Keratinocyte (primary cell): ENCODE data around the gene ZNF862. TPM values are rescaled to one million over a fixed set of nuclear protein-coding genes. Genes with fewer than 3 reads are reported as not detected.

Source experiments
- DNase-seq: peaks from one replicate; pipeline ENCODE4 v3.0.0-alpha.2; 2011; ENCODE audit warnings: low read depth, missing footprints, low spot score
- FAIRE-seq: peaks from 2 replicates; lab custom pipeline; 2011; peaks lifted over from hg19 to GRCh38; lab: Jason Lieb, UNC
- H2AFZ ChIP-seq: 2 replicates; pipeline ENCODE4 v1.6.0; 2012; ENCODE audit warnings: low read length, control low read depth, inconsistent platforms; ENCODE audit not compliant: control insufficient read depth
- H3K27ac ChIP-seq: 2 replicates; pipeline ENCODE4 v1.5.1; 2011; ENCODE audit warnings: low read length; ENCODE audit not compliant: control insufficient read depth, insufficient read depth
- H3K27me3 ChIP-seq: 3 replicates; pipeline ENCODE4 v1.6.0; 2011; ENCODE audit warnings: low read length; ENCODE audit not compliant: control insufficient read depth, insufficient read depth; ENCODE audit errors: extremely low read depth
- H3K36me3 ChIP-seq, 2 experiments: 2 replicates in 1 of 2; 3 replicates in 1 of 2; pipeline ENCODE4 v1.5.1; 2011; ENCODE audit warnings: low read length in 2 of 2, mild to moderate bottlenecking in 1 of 2; ENCODE audit not compliant: control insufficient read depth in 2 of 2, insufficient read depth in 2 of 2; ENCODE audit errors: extremely low read depth in 1 of 2
- H3K4me1 ChIP-seq: 3 replicates; pipeline ENCODE4 v1.5.1; 2011; ENCODE audit warnings: low read length; ENCODE audit not compliant: control insufficient read depth, insufficient read depth; ENCODE audit errors: extremely low read depth
- H3K4me2 ChIP-seq: 3 replicates; pipeline ENCODE4 v1.6.0; 2011; ENCODE audit warnings: low read depth, low read length; ENCODE audit not compliant: control insufficient read depth, insufficient read depth; ENCODE audit errors: extremely low read depth
- H3K4me3 ChIP-seq, 3 experiments: fragments of 200-600 bp in 1 of 3; sonication (generic) in 1 of 3; 2 replicates in 2 of 3; 3 replicates in 1 of 3; pipeline ENCODE4 v1.5.1; 2011 to 2016; ENCODE audit warnings: low read length in 3 of 3, mild to moderate bottlenecking in 3 of 3, control low read depth in 2 of 3, inconsistent platforms in 1 of 3, low read depth in 1 of 3, mixed read lengths in 1 of 3, mixed run types in 1 of 3, moderate library complexity in 1 of 3; ENCODE audit not compliant: control insufficient read depth in 2 of 3, insufficient read depth in 2 of 3; ENCODE audit errors: extremely low read depth in 1 of 3
- H3K79me2 ChIP-seq: 2 replicates; pipeline ENCODE4 v1.6.0; 2012; ENCODE audit warnings: low read length; ENCODE audit not compliant: control insufficient read depth, insufficient read depth
- H3K9ac ChIP-seq: 3 replicates; pipeline ENCODE4 v1.6.0; 2011; ENCODE audit warnings: low read length; ENCODE audit not compliant: control insufficient read depth, insufficient read depth; ENCODE audit errors: extremely low read depth
- H3K9me1 ChIP-seq: 3 replicates; pipeline ENCODE4 v1.6.0; 2011; ENCODE audit warnings: low read length; ENCODE audit not compliant: control insufficient read depth, insufficient read depth; ENCODE audit errors: extremely low read depth
- H3K9me3 ChIP-seq: 2 replicates; pipeline ENCODE4 v1.5.1; 2012; ENCODE audit warnings: low read depth, low read length; ENCODE audit not compliant: control insufficient read depth
- H4K20me1 ChIP-seq: 3 replicates; pipeline ENCODE4 v1.6.0; 2011; ENCODE audit warnings: low read length; ENCODE audit not compliant: control insufficient read depth, insufficient read depth; ENCODE audit errors: extremely low read depth
- CTCF ChIP-seq, 3 experiments: IDR thresholded peaks in 1 of 3; conservative IDR thresholded peaks in 1 of 3; optimal IDR thresholded peaks in 1 of 3; 2 replicates in 2 of 3; 3 replicates in 1 of 3; pipeline versions ENCODE3 to v1.5.1; 2011; ENCODE audit warnings: low read length in 3 of 3, mild to moderate bottlenecking in 3 of 3, moderate library complexity in 2 of 3, control low read depth in 1 of 3, inconsistent platforms in 1 of 3; ENCODE audit not compliant: insufficient read depth in 2 of 3; ENCODE audit errors: extremely low read depth in 1 of 3
- EZH2 ChIP-seq: IDR thresholded peaks from one replicate; pipeline ENCODE4 v1.6.1; 2012; ENCODE audit warnings: inconsistent platforms, mild to moderate bottlenecking, low read length, moderate library complexity
- dilution Hi-C: fragments of 300-500 bp; cut with MboI; formaldehyde crosslinking; loops from one replicate; pipeline ENCODE4 v1.7.0; 2020; ENCODE audit warnings: low sequenced_read_pairs; ENCODE audit not compliant: extremely low pct_ligation_motif_present
- polyA plus RNA-seq, 5 experiments: library from polyadenylated mRNA; depleted of rRNA in 3 of 5; stranded (reverse) in 3 of 5; stranded (forward) in 1 of 5; unstranded in 1 of 5; fragments of >200 nt; gene quantifications; 1 replicate in 1 of 5; 2 replicates in 3 of 5; 3 replicates in 1 of 5; pipeline versions ENCODE4 v1.2.1 to v1.2.3, GENCODE V29; 2011 to 2012; ENCODE audit warnings: missing spikeins in 2 of 5, low read depth in 1 of 5, low replicate concordance in 1 of 5

Gene ZNF862
- polyA plus RNA-seq, 1 donor (not counting 4 experiments of a cell fraction or from before 2014, with no cell fraction given), result 10.1 TPM

GRCh38 chr7:149870701-149871483 is 32.7 kb downstream of the ZNF862 start:
- dilution Hi-C loops, result no loop called here
- Histone ChIP-seq H3K36me3 (no peaks in the 10 kb centered on the region), H3K9ac (no peak overlapping the region), H2AFZ (no peak overlapping the region), H3K4me1 (peaks cover 18% of the 10 kb centered on the region), H3K27ac (no peak overlapping the region), H3K4me2 (no peak overlapping the region), H3K9me1 (no peaks in the 10 kb centered on the region), H3K79me2 (no peaks in the 10 kb centered on the region), H4K20me1 (no peaks in the 10 kb centered on the region), H3K9me3 (no peaks in the 10 kb centered on the region), H3K27me3 (no peaks in the 10 kb centered on the region), H3K4me3 (no peak overlapping the region)
- no peak for TF ChIP-seq EZH2
- TF ChIP-seq CTCF (optimal IDR thresholded peaks at IDR 0.05 in 1 of 3, IDR thresholded peaks at IDR 0.05 in 1 of 3, conservative IDR thresholded peaks at IDR 0.05 in 1 of 3; ENCODE audit: extremely low read depth in 1 of 3, insufficient read depth in 2 of 3, low read length in 3 of 3), result no peak
- FAIRE-seq, result no peak
- DNase-seq, result no peak

- H3K79me2 ChIP-seq, result no peaks in the 10 kb centered on the region
- TF ChIP-seq CTCF (optimal IDR thresholded peaks at IDR 0.05 in 1 of 3, IDR thresholded peaks at IDR 0.05 in 1 of 3, conservative IDR thresholded peaks at IDR 0.05 in 1 of 3; ENCODE audit: extremely low read depth in 1 of 3, insufficient read depth in 2 of 3, low read length in 3 of 3), result no peak
- TF ChIP-seq EZH2, result no peak
- H3K36me3 ChIP-seq, result no peaks in the 10 kb centered on the region
- peaks cover 18% of the 10 kb centered on the region for H3K4me1 ChIP-seq
- no peak for FAIRE-seq
- no peak overlapping the region for H2AFZ ChIP-seq
- H3K4me3 ChIP-seq, result no peak overlapping the region
- no peaks in the 10 kb centered on the region for H3K9me1 ChIP-seq
- H3K27me3 ChIP-seq, result no peaks in the 10 kb centered on the region
- no peak for DNase-seq
- no peak overlapping the region for H3K27ac ChIP-seq
- no peaks in the 10 kb centered on the region for H4K20me1 ChIP-seq
- no peak overlapping the region for H3K9ac ChIP-seq
- dilution Hi-C loops, result no loop called here
- H3K4me2 ChIP-seq, result no peak overlapping the region
- H3K9me3 ChIP-seq, result no peaks in the 10 kb centered on the region
These were observed 33.4 kb downstream of the ZNF862 start for GRCh38 chr7:149871576-149871975.
